Memory B cell (primary cell): ENCODE measurements around the gene FADS1.

Experiments
- ATAC-seq: fragments of 150-1000 bp; cut with Tn5 transposase; 2 replicates; pipeline ENCODE4 v1.10.0; 2021; ENCODE audit warnings: low read depth, mild to moderate bottlenecking, moderate library complexity
- DNase-seq, 2 donors: peaks; one replicate each; pipeline ENCODE4 v3.0.0; 2022; ENCODE audit warnings: low spot score in 2 of 2
- H3K27ac Mint-ChIP-seq: one replicate; pipeline ENCODE4 v1.8.0; 2022; ENCODE audit warnings: mild to moderate bottlenecking, moderate library complexity, mixed read lengths
- H3K27me3 Mint-ChIP-seq: one replicate; pipeline ENCODE4 v1.8.0; 2022; ENCODE audit warnings: mixed read lengths
- H3K36me3 Mint-ChIP-seq: one replicate; pipeline ENCODE4 v1.8.0; 2022; ENCODE audit warnings: mild to moderate bottlenecking, mixed read lengths
- H3K4me1 Mint-ChIP-seq: one replicate; pipeline ENCODE4 v1.8.0; 2022; ENCODE audit warnings: mixed read lengths
- H3K4me3 Mint-ChIP-seq: one replicate; pipeline ENCODE4 v1.8.0; 2022; ENCODE audit warnings: mild to moderate bottlenecking, moderate library complexity, mixed read lengths
- H3K9me3 Mint-ChIP-seq: one replicate; pipeline ENCODE4 v1.8.0; 2022; ENCODE audit warnings: mixed read lengths

FADS1 gene

DNA sequence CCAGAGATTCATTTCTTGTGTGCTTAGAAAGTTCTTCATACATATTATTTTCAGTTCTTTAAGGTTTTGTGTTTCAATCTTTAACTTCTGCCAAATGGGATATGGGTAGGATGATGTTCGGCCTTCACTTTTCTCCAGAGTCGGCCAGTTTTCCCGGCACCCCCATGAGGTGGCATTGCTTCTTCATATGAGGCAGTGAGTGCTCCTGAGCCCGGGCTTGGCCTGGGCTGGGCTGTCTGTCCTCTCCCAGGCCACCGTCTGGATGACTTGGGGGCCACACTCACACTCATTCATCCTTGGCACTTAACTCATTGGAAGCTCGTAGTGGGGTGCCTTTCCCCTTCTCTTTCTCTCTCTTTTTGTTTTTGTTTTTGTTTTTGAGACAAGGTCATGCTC lies 35.1 kb upstream of the FADS1 start:
- H3K4me3 Mint-ChIP-seq, result no peak overlapping the region
- no peaks in the 10 kb centered on the region for H3K36me3 Mint-ChIP-seq
- no peak for ATAC-seq
- H3K9me3 Mint-ChIP-seq, result no peaks in the 10 kb centered on the region
- peaks cover 3% of the 10 kb centered on the region for H3K27me3 Mint-ChIP-seq
- DNase-seq, result no peak
- no peak overlapping the region for H3K27ac Mint-ChIP-seq
- no peaks in the 10 kb centered on the region for H3K4me1 Mint-ChIP-seq

DNA sequence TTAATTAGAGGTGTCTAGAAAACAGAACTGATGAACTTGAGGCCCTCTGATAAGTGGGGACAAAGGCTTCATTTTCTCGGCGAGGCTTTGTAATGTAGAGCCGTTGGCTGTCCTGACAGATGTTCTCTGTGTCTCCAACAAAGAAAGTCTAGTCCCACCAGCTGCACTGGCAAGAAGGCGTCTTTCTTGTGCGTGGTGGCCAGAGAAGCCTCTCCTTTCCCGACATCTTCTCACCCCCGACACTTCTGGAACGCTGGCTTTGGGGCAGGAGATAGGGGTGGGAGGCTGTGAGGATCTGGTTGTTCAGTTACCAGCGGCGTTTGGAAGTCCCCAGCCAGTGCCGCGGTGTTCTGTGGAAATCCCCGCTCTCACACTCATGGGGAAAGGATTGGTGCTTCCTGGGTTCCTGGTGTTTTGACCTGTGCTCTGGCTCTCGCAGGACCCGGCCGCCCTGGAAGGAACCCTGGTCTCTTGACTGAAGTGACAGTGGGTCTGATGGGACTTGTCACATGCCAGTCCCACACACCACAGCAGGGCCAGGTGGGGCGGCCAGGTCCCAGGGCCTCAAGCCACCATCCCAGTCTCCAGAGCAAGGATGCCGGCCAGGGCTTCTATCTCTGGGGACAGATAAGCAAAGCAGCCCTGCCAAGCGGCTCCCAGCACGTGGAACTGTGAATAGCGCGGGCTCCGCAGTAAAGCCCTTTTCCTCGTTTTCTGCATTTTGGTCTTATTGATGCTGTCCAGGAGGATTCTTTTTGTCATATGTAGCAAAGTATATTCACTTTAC lies 34.5 kb upstream of the FADS1 start:
- DNase-seq (no peak), ATAC-seq (no peak)
- H3K9me3 Mint-ChIP-seq, result no peaks in the 10 kb centered on the region
- no peaks in the 10 kb centered on the region for H3K4me1 Mint-ChIP-seq
- H3K27me3 Mint-ChIP-seq, result peaks cover 3% of the 10 kb centered on the region
- no peak overlapping the region for H3K4me3 Mint-ChIP-seq
- H3K27ac Mint-ChIP-seq, result no peak overlapping the region
- H3K36me3 Mint-ChIP-seq, result no peaks in the 10 kb centered on the region

DNA sequence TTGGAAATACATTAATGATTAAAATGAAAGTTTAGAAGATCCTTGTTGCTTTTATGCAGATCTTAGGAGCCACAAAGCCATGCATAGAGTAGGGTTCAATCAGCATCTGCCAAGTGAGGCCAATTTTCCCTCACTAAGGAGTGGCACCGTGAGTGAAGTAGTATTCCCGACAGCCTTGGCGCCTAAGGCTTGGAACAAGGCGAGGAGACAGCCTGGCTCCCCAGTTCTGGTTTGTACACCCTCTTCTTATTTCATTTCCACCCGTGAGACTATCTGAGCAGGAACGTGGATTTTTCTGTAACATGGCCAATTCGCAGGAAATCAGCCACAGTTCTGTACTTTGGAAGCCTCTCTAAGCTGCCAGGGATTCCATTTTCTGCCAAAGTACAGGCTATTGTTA lies 33.9 kb upstream of the FADS1 start:
- no peak overlapping the region for H3K27ac Mint-ChIP-seq
- no peak for ATAC-seq
- DNase-seq, result no peak
- H3K9me3 Mint-ChIP-seq, result no peaks in the 10 kb centered on the region
- no peaks in the 10 kb centered on the region for H3K4me1 Mint-ChIP-seq
- no peaks in the 10 kb centered on the region for H3K36me3 Mint-ChIP-seq
- peaks cover 3% of the 10 kb centered on the region for H3K27me3 Mint-ChIP-seq
- H3K4me3 Mint-ChIP-seq, result no peak overlapping the region

DNA sequence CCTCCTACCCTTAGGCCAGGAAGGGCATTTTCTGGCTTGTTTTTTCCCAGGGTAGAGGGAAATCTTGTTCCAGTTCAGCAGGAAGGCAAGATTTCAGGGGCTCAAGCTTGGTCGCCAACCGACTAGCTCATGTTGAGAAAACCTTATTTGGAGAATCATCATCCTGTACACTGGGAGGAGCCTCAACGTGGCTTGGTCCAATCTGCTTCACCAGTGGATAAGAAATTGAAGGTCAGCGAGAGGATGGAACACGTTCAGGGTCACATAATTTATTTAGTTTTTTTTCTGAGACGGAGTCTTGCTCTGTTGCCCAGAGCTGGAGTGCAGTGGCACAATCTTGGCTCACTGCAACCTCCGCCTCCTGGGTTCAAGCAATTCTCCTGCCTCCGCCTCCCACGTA lies 31.8 kb upstream of the FADS1 start:
- H3K9me3 Mint-ChIP-seq, result no peaks in the 10 kb centered on the region
- H3K27me3 Mint-ChIP-seq, result peaks cover 3% of the 10 kb centered on the region

DNA sequence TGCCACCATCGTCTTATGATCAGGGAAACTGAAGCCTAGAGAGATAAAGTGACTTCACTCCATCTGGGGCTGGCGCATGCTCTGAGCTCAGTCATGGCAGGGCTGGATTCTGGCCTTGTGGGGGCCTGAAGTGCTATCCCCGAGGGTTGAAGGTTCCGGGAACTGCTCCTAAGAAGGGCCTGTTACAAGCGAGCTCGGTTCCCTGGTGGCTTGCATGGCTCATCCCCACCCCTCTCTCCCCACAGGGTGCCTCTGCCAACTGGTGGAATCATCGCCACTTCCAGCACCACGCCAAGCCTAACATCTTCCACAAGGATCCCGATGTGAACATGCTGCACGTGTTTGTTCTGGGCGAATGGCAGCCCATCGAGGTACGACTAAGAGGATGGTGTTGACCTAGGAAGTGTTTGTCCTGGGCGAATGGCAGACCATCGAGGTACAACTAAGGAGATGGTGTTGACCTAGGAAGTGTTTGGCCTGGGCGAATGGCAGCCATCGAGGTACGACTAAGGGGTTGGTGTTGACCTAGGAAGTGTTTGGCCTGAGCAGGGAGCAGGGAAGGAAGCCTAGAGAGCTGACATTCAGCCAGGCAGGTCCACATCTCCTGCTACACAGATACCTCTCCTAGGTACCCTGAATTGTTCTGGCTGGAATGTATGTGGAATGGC lies 31.2 kb upstream of the FADS1 start:
- Mint-ChIP-seq H3K9me3 (no peaks in the 10 kb centered on the region), H3K27ac (no peak overlapping the region), H3K4me3 (no peak overlapping the region), H3K4me1 (no peaks in the 10 kb centered on the region), H3K27me3 (peaks cover 2% of the 10 kb centered on the region), H3K36me3 (no peaks in the 10 kb centered on the region)
- DNase-seq (no peak), ATAC-seq (no peak)

More for the DNA sequence above, 31.8 kb upstream of the FADS1 start:
- no peak overlapping the region for H3K27ac Mint-ChIP-seq
- no peaks in the 10 kb centered on the region for H3K4me1 Mint-ChIP-seq
- H3K4me3 Mint-ChIP-seq, result no peak overlapping the region
- DNase-seq, result no peak
- H3K36me3 Mint-ChIP-seq, result no peaks in the 10 kb centered on the region
- no peak for ATAC-seq

DNA sequence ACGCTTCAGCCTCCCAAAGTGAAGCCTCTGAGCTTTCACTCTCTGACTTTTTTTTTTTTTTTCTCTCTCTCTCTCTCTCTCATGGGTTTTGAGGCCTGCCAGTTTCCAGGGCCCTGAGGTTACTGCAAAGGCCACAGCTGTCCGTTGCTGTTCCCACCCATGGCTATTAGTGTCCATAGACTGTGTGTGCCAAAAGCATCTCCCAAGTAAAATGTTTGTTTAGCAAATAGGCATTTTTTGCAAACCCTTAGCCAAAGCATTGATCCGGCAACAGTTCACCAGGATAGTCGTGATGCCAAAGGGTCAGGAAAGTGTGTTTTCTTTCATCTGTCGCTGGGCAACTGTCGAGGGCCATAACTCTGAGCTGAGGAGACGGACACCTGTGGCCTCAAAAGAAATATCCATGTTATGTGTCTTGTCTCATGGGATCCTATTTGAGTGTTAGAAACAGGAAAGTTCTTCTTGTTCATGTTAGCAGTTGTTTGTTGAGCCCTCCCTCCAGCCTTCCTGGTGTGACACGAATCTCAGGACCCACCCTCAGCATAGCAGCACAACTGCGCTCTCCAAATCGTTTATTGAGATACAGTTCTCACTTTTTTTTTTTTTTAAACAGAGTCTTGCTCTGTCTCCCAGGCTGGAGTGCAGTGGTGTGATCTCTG lies 29.7 kb upstream of the FADS1 start:
- Mint-ChIP-seq H3K27me3 (peaks cover 2% of the 10 kb centered on the region), H3K9me3 (no peaks in the 10 kb centered on the region), H3K4me3 (no peak overlapping the region), H3K27ac (no peak overlapping the region), H3K36me3 (no peaks in the 10 kb centered on the region), H3K4me1 (no peaks in the 10 kb centered on the region)
- DNase-seq, result no peak
- no peak for ATAC-seq

DNA sequence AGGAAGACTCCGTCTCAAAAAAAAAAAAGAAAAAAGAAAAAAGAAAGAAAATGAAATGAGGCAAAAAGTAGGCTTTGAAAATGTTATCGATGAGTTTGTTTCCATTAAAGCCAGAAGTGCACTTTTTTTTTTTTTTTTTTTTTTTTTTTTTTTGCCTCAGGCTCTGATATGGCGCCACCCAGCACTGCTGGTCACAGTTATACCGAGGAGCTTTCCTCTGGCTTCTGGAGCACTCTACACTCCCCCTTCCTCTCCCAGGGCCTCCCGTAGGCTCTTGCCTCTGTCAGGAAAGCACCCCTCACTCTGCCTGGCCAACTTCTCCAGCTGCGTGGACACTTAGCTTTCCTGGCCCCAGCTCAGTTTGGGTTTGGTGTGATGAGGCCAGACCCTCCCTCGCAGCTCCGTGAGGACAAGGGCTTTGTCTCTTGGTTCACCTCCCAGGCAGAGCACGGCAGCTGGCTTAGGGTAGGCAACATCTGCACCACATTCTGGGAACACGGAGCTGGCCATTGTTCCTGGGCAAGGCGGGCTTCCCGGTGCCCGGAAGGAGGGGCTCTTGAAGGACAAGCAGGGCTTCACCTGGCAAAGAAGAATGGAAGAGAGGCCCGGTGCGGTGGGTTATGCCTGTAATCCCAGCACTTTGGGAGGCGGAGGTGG lies 28.2 kb upstream of the FADS1 start:
- Mint-ChIP-seq H3K4me3 (no peak overlapping the region), H3K27me3 (peaks cover 2% of the 10 kb centered on the region), H3K36me3 (no peaks in the 10 kb centered on the region), H3K27ac (no peak overlapping the region), H3K4me1 (no peaks in the 10 kb centered on the region), H3K9me3 (no peaks in the 10 kb centered on the region)
- ATAC-seq, result no peak
- DNase-seq, result no peak

DNA sequence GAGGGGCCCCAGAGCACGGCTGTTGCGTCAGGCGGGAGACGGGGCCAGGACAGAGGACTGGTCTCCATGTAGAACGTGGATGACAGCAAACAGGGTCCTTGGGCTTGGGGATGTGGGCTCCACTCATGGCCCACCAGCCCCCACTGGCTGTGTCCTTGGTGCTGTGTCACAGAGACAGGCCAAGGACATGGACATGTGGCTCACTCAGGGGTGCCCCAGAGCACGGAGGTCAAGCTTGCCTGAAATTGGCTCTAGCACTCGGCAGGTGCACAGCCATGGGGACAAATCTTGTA lies 25.7 kb upstream of the FADS1 start:
- Mint-ChIP-seq H3K27me3 (peaks cover 7% of the 10 kb centered on the region), H3K4me1 (no peaks in the 10 kb centered on the region), H3K4me3 (no peak overlapping the region), H3K36me3 (no peaks in the 10 kb centered on the region), H3K27ac (no peak overlapping the region), H3K9me3 (no peaks in the 10 kb centered on the region)
- DNase-seq, result no peak
- no peak for ATAC-seq

DNA sequence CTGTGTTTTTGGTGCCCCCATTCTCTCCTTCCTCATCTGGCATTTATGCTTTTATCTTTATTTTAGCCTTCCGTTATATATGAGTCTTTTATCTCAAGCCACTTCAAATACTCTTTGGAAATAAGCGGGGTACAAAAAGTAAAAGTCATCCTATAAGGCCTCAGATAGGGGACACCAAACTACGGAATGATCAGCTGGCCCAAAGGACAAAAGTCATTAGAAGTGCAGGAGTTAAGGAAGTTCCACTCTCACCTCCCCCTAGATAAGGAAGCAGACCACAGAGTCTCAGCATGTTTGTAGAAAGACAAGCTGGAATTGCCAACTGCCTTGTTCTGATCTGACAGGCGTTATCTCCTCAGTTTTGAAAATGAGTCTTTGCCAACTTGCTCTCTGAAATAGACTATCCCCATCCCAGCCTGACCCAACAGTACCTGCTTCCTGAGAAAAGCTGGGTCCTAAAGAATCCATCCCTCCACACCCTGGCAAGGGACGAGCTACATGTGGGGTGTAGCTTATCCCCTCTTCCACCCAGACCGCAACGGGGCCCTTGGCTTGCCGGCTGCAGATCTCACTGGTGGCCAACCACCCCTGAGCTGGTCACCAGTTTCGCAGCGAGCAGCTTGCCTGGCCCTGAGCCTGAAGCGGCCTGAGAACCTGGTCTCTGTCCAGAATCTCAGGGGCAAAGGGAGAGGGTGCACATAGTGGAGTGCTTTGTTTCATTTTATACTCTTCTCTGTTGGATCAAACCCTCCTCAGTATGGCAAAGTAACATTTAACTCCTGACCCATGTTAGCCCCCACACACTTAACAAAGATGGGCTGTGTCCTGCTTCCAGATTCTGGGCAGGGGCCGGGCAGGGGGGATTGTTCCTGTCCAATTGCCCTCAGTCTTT lies 25.1 kb upstream of the FADS1 start:
- ATAC-seq, result no peak
- no peak for DNase-seq
- Mint-ChIP-seq H3K36me3 (no peaks in the 10 kb centered on the region), H3K27me3 (peaks cover 5% of the 10 kb centered on the region), H3K4me1 (no peaks in the 10 kb centered on the region), H3K9me3 (no peaks in the 10 kb centered on the region), H3K27ac (no peak overlapping the region), H3K4me3 (no peak overlapping the region)

DNA sequence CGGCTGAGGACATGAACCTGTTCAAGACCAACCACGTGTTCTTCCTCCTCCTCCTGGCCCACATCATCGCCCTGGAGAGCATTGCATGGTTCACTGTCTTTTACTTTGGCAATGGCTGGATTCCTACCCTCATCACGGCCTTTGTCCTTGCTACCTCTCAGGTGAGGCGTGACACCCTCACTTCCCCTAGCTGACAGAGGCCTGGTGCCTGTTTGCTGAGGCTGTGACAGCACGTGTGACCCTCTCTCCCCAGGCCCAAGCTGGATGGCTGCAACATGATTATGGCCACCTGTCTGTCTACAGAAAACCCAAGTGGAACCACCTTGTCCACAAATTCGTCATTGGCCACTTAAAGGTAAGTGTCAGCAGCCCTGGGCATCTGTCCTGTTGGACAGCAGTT lies 23.6 kb upstream of the FADS1 start:
- H3K4me1 Mint-ChIP-seq, result no peaks in the 10 kb centered on the region
- H3K27me3 Mint-ChIP-seq, result peaks cover 5% of the 10 kb centered on the region
- no peak for ATAC-seq
- H3K36me3 Mint-ChIP-seq, result no peaks in the 10 kb centered on the region
- no peak overlapping the region for H3K4me3 Mint-ChIP-seq
- no peak for DNase-seq
- H3K9me3 Mint-ChIP-seq, result no peaks in the 10 kb centered on the region
- H3K27ac Mint-ChIP-seq, result no peak overlapping the region

DNA sequence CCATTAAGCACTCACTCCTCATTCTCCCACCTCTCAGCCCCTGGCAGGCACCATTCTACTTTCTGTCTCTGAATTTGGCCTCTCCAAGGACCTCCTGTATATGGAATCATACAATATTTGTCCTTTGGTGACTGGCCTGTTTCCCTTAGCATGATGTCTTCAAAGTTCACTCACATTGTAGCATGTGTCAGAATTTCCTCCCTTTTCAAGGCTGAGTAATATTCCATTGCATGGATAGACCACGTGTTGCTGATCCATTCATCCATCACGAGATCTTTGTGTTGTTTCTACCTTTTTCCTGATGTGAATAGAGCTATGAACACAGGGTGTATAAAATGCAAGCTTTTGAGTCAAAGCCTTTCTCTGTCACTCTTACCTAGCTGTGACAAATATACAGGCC lies 22.9 kb upstream of the FADS1 start:
- ATAC-seq, result no peak
- H3K36me3 Mint-ChIP-seq, result no peaks in the 10 kb centered on the region
- peaks cover 3% of the 10 kb centered on the region for H3K4me1 Mint-ChIP-seq
- no peaks in the 10 kb centered on the region for H3K9me3 Mint-ChIP-seq
- H3K4me3 Mint-ChIP-seq, result no peak overlapping the region
- H3K27ac Mint-ChIP-seq, result no peak overlapping the region
- H3K27me3 Mint-ChIP-seq, result peaks cover 5% of the 10 kb centered on the region
- no peak for DNase-seq

DNA sequence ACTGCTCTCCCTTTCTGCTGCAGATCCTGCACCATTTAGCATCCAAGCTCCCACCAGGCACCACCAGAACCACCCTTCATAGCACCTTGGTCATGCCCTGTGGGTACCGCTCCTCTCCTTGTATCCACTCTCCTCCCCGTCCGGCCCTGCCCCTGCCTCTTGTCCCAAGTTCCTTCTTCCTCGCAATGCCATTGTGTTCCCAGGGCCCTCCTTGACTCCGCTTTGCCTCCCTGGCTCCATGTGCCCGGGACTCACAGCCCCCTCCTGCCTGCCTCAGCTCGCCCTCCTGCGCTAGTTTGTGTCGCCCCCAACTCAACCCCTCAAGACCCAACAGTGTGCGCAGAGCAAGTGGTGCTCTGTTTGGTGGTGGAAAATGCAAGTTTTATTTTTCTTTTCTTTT lies 22.1 kb upstream of the FADS1 start:
- peaks cover 5% of the 10 kb centered on the region for H3K27me3 Mint-ChIP-seq
- no peak overlapping the region for H3K4me3 Mint-ChIP-seq
- ATAC-seq (no peak), DNase-seq (no peak)
- no peaks in the 10 kb centered on the region for H3K36me3 Mint-ChIP-seq
- peaks cover 4% of the 10 kb centered on the region for H3K4me1 Mint-ChIP-seq
- no peaks in the 10 kb centered on the region for H3K9me3 Mint-ChIP-seq
- no peak overlapping the region for H3K27ac Mint-ChIP-seq

DNA sequence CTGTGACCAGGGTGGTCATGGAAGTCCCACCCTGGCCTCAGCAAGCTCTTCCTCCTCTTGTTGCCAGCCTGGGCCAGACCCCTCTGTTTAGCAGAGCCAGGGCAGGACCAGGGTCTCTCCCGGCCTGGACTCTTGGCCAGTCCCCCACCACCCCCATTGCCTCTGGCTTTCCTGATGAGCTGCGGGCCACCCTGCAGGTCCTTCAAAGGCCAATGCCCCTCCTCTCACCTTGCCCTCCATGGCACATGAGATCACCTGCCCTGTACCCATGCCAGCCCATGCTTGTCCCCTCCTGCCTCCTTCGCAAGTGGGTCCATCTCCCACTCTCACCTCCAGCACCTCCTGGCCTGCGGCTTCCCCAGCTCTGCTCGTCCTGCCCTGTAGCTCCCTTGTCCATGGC lies 21.7 kb upstream of the FADS1 start:
- H3K36me3 Mint-ChIP-seq, result no peaks in the 10 kb centered on the region
- DNase-seq (no peak), ATAC-seq (no peak)
- no peak overlapping the region for H3K27ac Mint-ChIP-seq
- no peaks in the 10 kb centered on the region for H3K9me3 Mint-ChIP-seq
- no peak overlapping the region for H3K4me3 Mint-ChIP-seq
- peaks cover 6% of the 10 kb centered on the region for H3K4me1 Mint-ChIP-seq
- peaks cover 6% of the 10 kb centered on the region for H3K27me3 Mint-ChIP-seq
